ENCODE data around the gene PPP5C. TPM values are rescaled to one million over a fixed set of nuclear protein-coding genes. Genes with fewer than 3 reads are reported as not detected.

Gene PPP5C
- total and polyA plus RNA-seq, 4 donors, result 19.0 to 50.5 (median 28.3) TPM

- Histone ChIP-seq H3K27me3 (ENCODE audit: control insufficient read depth in 4 of 4, insufficient read depth in 4 of 4, low read length in 3 of 4) (no peaks in the 10 kb centered on the region), H3K4me1 (ENCODE audit: control insufficient read depth in 4 of 4, insufficient read depth in 4 of 4, low read length in 3 of 4) (no peaks in the 10 kb centered on the region), H3K4me3 (ENCODE audit: low read depth in 1 of 3, low read length in 3 of 3) (no peak overlapping the region), H3K9ac (ENCODE audit: low read depth in 1 of 2, low read length in 2 of 2) (no peak overlapping the region), H3K36me3 (ENCODE audit: control insufficient read depth in 4 of 4, insufficient read depth in 3 of 4, low read depth in 1 of 4, low read length in 3 of 4) (peaks cover 0 to 1% (median 0%) of the 10 kb centered on the region in 4 donors), H3K27ac (ENCODE audit: low read depth in 1 of 2, low read length in 2 of 2) (no peak overlapping the region), H3K9me3 (ENCODE audit: control insufficient read depth in 4 of 4, low read length in 3 of 4) (peaks cover 2 to 5% (median 3%) of the 10 kb centered on the region in 4 donors)
- DNase-seq (ENCODE audit: low spot score), result no peak
- 90% methylated on average over 15 of the region's 15 CpGs for WGBS
- no peak for TF ChIP-seq JUND (IDR thresholded peaks at IDR 0.05)
- no peak for TF ChIP-seq HNF4G (IDR thresholded peaks at IDR 0.05)
- TF ChIP-seq RAD21 (IDR thresholded peaks at IDR 0.05), result no peak
- no peak for TF ChIP-seq TAF1 (conservative IDR thresholded peaks at IDR 0.05)
- no peak for TF ChIP-seq CTCF (IDR thresholded peaks at IDR 0.05; ENCODE audit: low read depth, low read length, missing input control)
- TF ChIP-seq MAX (IDR thresholded peaks at IDR 0.05), result no peak
- no peak for TF ChIP-seq FOXA2 (IDR thresholded peaks at IDR 0.05)
- no peak for TF ChIP-seq YY1 (IDR thresholded peaks at IDR 0.05)
- TF ChIP-seq REST (IDR thresholded peaks at IDR 0.05), result no peak
- TF ChIP-seq GABPA (IDR thresholded peaks at IDR 0.05 in 1 of 2, conservative IDR thresholded peaks at IDR 0.05 in 1 of 2), result no peak
- no peak for TF ChIP-seq ZBTB33 (IDR thresholded peaks at IDR 0.05)
- TF ChIP-seq EGR1 (IDR thresholded peaks at IDR 0.05; ENCODE audit: low read depth in 2 of 2), result no peak
- TF ChIP-seq ATF3 (IDR thresholded peaks at IDR 0.05), result no peak
- TF ChIP-seq SP1 (IDR thresholded peaks at IDR 0.05), result no peak
- no peak for TF ChIP-seq NR2F2 (IDR thresholded peaks at IDR 0.05)
These were observed 38.4 kb upstream of the PPP5C start for GRCh38 chr19:46308510-46308909.

GRCh38 chr19:46309056-46309455, 37.8 kb upstream of the PPP5C start:
- H3K9me3 ChIP-seq (ENCODE audit: control insufficient read depth in 4 of 4, low read length in 3 of 4), result peaks cover 2 to 5% (median 3%) of the 10 kb centered on the region in 4 donors
- no peaks in the 10 kb centered on the region for H3K36me3 ChIP-seq (ENCODE audit: control insufficient read depth in 4 of 4, insufficient read depth in 3 of 4, low read depth in 1 of 4, low read length in 3 of 4)
- no peak overlapping the region for H3K27ac ChIP-seq (ENCODE audit: low read depth in 1 of 2, low read length in 2 of 2)
- no peaks in the 10 kb centered on the region for H3K4me1 ChIP-seq (ENCODE audit: control insufficient read depth in 4 of 4, insufficient read depth in 4 of 4, low read length in 3 of 4)
- no peak for DNase-seq (ENCODE audit: low spot score)
- no peak overlapping the region for H3K9ac ChIP-seq (ENCODE audit: low read depth in 1 of 2, low read length in 2 of 2)
- 87% methylated on average over 10 of the region's 10 CpGs for WGBS
- no peaks in the 10 kb centered on the region for H3K27me3 ChIP-seq (ENCODE audit: control insufficient read depth in 4 of 4, insufficient read depth in 4 of 4, low read length in 3 of 4)
- H3K4me3 ChIP-seq (ENCODE audit: low read depth in 1 of 3, low read length in 3 of 3), result no peak overlapping the region
- no peak for TF ChIP-seq FOXA2 (IDR thresholded peaks at IDR 0.05)
- no peak for TF ChIP-seq HNF4A (conservative IDR thresholded peaks at IDR 0.05)
- no peak for TF ChIP-seq NR2F2 (IDR thresholded peaks at IDR 0.05)
- TF ChIP-seq RAD21 (IDR thresholded peaks at IDR 0.05), result no peak
- no peak for TF ChIP-seq TAF1 (conservative IDR thresholded peaks at IDR 0.05)
- no peak for TF ChIP-seq SP1 (IDR thresholded peaks at IDR 0.05)
- no peak for TF ChIP-seq FOXA1 (IDR thresholded peaks at IDR 0.05)
- TF ChIP-seq RXRA (IDR thresholded peaks at IDR 0.05), result no peak
- TF ChIP-seq MAX (IDR thresholded peaks at IDR 0.05), result no peak
- no peak for TF ChIP-seq YY1 (IDR thresholded peaks at IDR 0.05)
- no peak for TF ChIP-seq EGR1 (IDR thresholded peaks at IDR 0.05; ENCODE audit: low read depth in 2 of 2)
- TF ChIP-seq ATF3 (IDR thresholded peaks at IDR 0.05), result no peak
- TF ChIP-seq REST (IDR thresholded peaks at IDR 0.05), result no peak
- no peak for TF ChIP-seq JUND (IDR thresholded peaks at IDR 0.05)

All from liver (tissue), 9 donors.